ENCODE results near the gene SLC30A7.
"Not testable (repeated sequence)": the region's sequence is repeated elsewhere in the genome, so short reads cannot be mapped to it uniquely, and the experiment has no call there.

Gene SLC30A7
- long read RNA-seq, full-length matches to known transcripts, result 28 of 48 reads
- long read RNA-seq, partial matches to known transcripts, result 5 of 48 reads
- long read RNA-seq, other reads (novel, unspliced or antisense), result 15 of 48 reads

DNA sequence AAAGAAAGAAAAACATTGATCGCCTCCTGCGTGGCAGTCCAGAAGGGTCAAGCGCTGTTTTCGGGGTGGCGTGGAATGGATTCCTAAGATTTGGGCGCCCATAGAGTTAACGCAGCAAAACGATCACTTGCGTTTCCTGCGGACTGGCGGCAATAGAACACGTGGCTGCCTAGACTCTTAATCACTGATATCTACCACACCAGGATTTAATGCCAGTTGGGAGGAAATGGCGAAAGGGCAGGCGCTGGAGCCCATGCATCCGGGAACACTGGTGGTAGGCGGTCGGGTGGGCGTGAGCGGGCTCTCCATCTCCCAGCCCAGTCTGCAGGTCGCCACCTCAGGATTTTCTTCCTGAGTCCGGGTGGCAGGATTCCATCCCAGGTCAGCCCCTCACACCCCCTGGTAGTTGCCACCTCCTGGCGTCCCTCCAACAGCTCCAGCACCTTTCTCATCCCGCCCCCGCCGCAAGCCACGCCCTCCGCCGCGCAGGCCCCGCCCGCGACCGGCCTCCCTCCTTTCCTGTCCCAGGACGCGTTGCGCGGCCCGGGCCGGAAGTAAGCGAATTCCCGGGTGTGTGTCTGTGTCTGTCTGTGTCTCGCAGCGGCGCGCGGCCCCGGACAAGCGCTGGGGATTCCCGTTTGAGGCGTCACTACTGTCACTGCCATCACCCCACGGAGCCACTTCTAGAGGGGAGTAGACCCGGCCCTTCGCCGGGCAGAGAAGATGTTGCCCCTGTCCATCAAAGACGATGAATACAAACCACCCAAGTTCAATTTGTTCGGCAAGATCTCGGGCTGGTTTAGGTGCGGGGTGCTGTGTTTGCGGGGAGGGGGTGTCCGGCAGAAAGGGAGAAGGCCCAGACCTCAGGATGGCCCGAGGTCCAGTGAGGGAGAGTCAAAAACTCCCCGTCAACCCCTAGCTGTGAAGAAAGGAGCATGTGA is at the start of gene SLC30A7:
SLC30A7 (plus strand) TSS at position 551 of the 941 bp plus-strand sequence; CDS start at position 724, 173 bp downstream.
- TF ChIP-seq GABPA (IDR thresholded peaks at IDR 0.05; ENCODE audit: low read depth) (peak; percentile 50), POLR2AphosphoS5 (IDR thresholded peaks at IDR 0.05; ENCODE audit: low read depth) (peak; percentile 85), SPI1 (IDR thresholded peaks at IDR 0.05; ENCODE audit: borderline replicate concordance, low read depth) (no peak)
- Histone ChIP-seq H3K27ac (replicated peaks) (peak within 1 kb of the TSS; percentile 88), H3K4me3 (replicated peaks; ENCODE audit: insufficient read depth, low read length) (peak within 1 kb of the TSS; percentile 75)

GRCh38 chr1:100847361-100848082 is 48.4 kb upstream of the SLC30A7 start:
- no peaks in the 10 kb centered on the region for H3K27me3 ChIP-seq (ENCODE audit: insufficient read depth, poor library complexity, severe bottlenecking)
- H3K4me3 ChIP-seq (replicated peaks; ENCODE audit: insufficient read depth, low read length), result no peak overlapping the region
- no peak overlapping the region for H3K27ac ChIP-seq (replicated peaks)
- TF ChIP-seq POLR2AphosphoS5 (IDR thresholded peaks at IDR 0.05; ENCODE audit: low read depth) (no peak), REST (IDR thresholded peaks at IDR 0.05; ENCODE audit: insufficient replicate concordance, low read depth) (no peak), SPI1 (IDR thresholded peaks at IDR 0.05; ENCODE audit: borderline replicate concordance, low read depth) (no peak), GABPA (IDR thresholded peaks at IDR 0.05; ENCODE audit: low read depth) (no peak)
- TF ChIP-seq, protein P1, sequence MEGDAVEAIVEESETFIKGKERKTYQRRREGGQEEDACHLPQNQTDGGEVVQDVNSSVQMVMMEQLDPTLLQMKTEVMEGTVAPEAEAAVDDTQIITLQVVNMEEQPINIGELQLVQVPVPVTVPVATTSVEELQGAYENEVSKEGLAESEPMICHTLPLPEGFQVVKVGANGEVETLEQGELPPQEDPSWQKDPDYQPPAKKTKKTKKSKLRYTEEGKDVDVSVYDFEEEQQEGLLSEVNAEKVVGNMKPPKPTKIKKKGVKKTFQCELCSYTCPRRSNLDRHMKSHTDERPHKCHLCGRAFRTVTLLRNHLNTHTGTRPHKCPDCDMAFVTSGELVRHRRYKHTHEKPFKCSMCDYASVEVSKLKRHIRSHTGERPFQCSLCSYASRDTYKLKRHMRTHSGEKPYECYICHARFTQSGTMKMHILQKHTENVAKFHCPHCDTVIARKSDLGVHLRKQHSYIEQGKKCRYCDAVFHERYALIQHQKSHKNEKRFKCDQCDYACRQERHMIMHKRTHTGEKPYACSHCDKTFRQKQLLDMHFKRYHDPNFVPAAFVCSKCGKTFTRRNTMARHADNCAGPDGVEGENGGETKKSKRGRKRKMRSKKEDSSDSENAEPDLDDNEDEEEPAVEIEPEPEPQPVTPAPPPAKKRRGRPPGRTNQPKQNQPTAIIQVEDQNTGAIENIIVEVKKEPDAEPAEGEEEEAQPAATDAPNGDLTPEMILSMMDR (IDR thresholded peaks at IDR 0.05; ENCODE audit: insufficient read depth, low read length), result no peak
- DNase-seq (ENCODE audit: low read depth in 1 of 2, low spot score in 1 of 2), result no peak

More for the DNA sequence above, at the start of gene SLC30A7:
- no peaks in the 10 kb centered on the region for H3K27me3 ChIP-seq (ENCODE audit: insufficient read depth, poor library complexity, severe bottlenecking)
- DNase-seq (ENCODE audit: low read depth in 1 of 2, low spot score in 1 of 2), result peak; percentile 73 to 96

GRCh38 chr1:100851726-100852125 is 44.2 kb upstream of the SLC30A7 start:
- TF ChIP-seq SPI1 (IDR thresholded peaks at IDR 0.05; ENCODE audit: borderline replicate concordance, low read depth) (no peak), GABPA (IDR thresholded peaks at IDR 0.05; ENCODE audit: low read depth) (no peak)
- TF ChIP-seq, protein P1 (IDR thresholded peaks at IDR 0.05; ENCODE audit: insufficient read depth, low read length), result no peak
- H3K27ac ChIP-seq (replicated peaks), result no peak overlapping the region
- H3K27me3 ChIP-seq (ENCODE audit: insufficient read depth, poor library complexity, severe bottlenecking), result no peaks in the 10 kb centered on the region
- no peak for DNase-seq (ENCODE audit: low read depth in 1 of 2, low spot score in 1 of 2)
- H3K4me3 ChIP-seq (replicated peaks; ENCODE audit: insufficient read depth, low read length), result no peak overlapping the region

DNA sequence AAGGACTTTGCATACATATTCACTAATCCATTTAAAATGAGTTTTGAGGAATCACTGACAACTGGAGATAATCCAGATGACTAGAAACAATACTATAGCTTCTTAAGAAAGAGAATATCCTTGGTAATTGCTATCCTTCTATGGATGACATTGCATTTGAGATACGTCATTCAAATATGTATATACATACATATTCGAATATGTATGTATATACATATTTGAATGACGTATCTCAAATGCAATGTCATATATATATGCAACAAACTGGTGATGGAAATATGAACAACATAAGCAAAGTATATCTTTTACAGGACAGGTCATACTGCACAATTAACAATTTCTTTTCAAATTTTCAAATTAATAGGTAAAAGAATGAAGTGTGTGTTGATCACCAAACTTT is 42.9 kb upstream of the SLC30A7 start:
- DNase-seq (ENCODE audit: low read depth in 1 of 2, low spot score in 1 of 2), result no peak
- TF ChIP-seq SPI1 (IDR thresholded peaks at IDR 0.05; ENCODE audit: borderline replicate concordance, low read depth) (no peak), REST (IDR thresholded peaks at IDR 0.05; ENCODE audit: insufficient replicate concordance, low read depth) (no peak), POLR2AphosphoS5 (IDR thresholded peaks at IDR 0.05; ENCODE audit: low read depth) (no peak), GABPA (IDR thresholded peaks at IDR 0.05; ENCODE audit: low read depth) (no peak)
- TF ChIP-seq, protein P1 (IDR thresholded peaks at IDR 0.05; ENCODE audit: insufficient read depth, low read length), result no peak
- Histone ChIP-seq H3K27ac (replicated peaks) (no peak overlapping the region), H3K27me3 (ENCODE audit: insufficient read depth, poor library complexity, severe bottlenecking) (no peaks in the 10 kb centered on the region), H3K4me3 (replicated peaks; ENCODE audit: insufficient read depth, low read length) (no peak overlapping the region)

DNA sequence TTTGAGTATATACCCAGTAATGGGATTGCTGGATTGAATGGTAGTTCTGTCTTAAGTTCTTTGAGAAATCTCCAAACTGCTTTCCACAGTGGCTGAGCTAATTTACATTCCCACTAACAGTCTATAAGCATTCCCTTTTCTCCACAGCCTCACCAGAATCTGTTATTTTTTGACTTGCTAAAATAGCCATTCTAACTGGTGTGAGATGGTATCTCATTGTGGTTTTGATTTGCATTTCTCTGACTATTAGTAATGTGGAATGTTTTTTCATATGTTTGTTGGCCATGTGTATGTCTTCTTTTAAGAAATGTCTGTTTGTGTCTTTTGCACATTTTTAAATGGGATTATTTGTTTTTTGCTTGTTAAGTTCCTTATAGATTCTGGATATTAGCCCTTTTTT is 40.8 kb upstream of the SLC30A7 start:
- not testable (repeated sequence) for H3K4me3 ChIP-seq (replicated peaks; ENCODE audit: insufficient read depth, low read length); H3K27ac ChIP-seq (replicated peaks); H3K27me3 ChIP-seq (ENCODE audit: insufficient read depth, poor library complexity, severe bottlenecking); DNase-seq (ENCODE audit: low read depth in 1 of 2, low spot score in 1 of 2)
